GM18951 (cell line): ENCODE data around the gene NOL12.

Experiments used
- POLR2A ChIP-seq: IDR thresholded peaks from 4 replicates; pipeline ENCODE4 v1.6.1; 2011; ENCODE audit warnings: mild to moderate bottlenecking; ENCODE audit not compliant: insufficient read length, insufficient read depth; ENCODE audit errors: extremely low read depth
- in situ Hi-C: fragments of 300-500 bp; cut with MboI; formaldehyde crosslinking; loops from one replicate; pipeline ENCODE4 v1.12.0; 2022; ENCODE audit warnings: low sequenced_read_pairs, mixed read lengths, inconsistent platforms; ENCODE audit not compliant: unreplicated experiment

The NOL12 gene

DNA sequence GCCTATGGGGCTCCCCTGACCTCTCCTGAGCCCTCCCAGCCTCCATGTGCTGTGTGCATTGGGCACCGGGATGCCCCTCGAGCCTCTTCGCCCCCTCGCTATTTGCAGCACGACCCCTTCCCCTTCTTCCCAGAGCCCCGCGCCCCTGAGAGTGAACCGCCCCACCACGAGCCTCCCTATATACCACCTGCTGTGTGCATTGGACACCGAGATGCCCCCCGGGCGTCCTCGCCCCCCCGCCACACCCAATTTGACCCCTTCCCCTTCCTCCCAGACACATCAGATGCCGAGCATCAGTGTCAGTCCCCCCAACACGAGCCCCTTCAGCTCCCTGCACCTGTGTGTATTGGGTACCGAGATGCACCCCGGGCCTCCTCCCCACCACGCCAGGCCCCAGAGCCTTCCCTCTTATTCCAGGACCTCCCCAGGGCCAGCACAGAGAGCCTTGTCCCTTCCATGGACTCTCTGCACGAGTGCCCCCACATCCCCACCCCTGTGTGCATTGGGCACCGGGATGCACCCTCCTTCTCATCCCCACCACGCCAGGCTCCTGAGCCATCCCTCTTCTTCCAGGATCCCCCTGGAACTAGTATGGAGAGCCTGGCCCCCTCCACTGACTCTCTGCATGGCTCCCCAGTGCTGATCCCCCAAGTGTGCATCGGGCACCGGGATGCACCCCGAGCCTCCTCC lies 39.6 kb downstream of the NOL12 start:
- in situ Hi-C loops: no loop called here
- TF ChIP-seq POLR2A: no peak

DNA sequence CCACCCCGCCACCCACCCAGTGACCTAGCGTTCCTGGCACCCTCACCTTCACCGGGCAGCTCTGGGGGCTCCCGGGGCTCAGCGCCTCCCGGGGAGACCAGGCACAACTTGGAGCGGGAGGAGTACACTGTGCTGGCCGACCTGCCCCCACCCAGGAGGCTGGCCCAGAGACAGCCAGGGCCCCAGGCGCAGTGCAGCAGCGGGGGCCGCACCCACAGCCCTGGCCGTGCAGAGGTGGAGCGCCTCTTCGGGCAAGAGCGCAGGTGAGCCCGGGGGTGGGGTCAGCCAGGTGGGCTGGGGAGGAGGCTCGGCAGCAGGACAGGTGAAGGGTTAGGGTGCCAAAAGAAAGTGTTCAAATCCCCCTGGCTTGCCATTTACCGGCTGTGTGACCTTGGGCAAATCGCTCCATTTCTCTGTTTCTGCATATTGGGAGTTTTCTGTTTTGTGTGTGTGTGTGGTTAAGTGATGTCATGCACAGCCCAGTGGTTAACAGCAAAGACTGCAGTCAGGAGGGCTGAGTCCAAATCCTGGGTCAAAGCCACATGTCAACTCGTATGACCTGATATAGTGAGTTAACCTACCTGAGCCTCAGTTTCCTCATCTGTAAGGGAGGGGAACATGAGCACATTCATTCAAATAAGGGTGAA lies 40.2 kb downstream of the NOL12 start:
- in situ Hi-C loops: no loop called here

DNA sequence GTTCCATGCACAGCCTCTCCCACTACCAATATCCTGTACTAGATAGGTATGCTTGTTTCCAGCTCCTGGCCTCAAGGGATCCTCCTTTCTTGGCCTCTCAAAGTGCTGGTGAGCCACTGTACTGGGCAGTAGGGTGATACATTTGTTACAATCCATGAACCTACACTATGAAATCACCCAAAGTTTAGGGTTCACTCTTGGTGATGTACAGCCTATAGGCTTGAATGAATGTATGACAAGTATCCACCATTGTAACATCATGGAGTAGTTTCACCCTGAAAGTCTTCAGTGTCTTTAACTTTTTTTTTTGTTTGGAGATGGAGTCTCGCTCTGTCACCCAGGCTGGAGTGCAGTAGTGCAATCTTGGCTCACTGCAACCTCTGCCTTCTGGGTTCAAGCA lies 42.5 kb downstream of the NOL12 start:
- no peak for TF ChIP-seq POLR2A

More for the DNA sequence above, 40.2 kb downstream of the NOL12 start:
- no peak for TF ChIP-seq POLR2A

GRCh38 chr22:37731804-37732471 lies 45.8 kb downstream of the NOL12 start:
- TF ChIP-seq POLR2A: no peak
- in situ Hi-C loops: no loop called here

More for the DNA sequence above, 42.5 kb downstream of the NOL12 start:
- in situ Hi-C loops: no loop called here

GRCh38 chr22:37732699-37733607 lies 46.8 kb downstream of the NOL12 start:
- in situ Hi-C loops: no loop called here
- no peak for TF ChIP-seq POLR2A

- TF ChIP-seq POLR2A: no peak
- in situ Hi-C loops: no loop called here
Measured at GRCh38 chr22:37733625-37734401, 47.7 kb downstream of the NOL12 start.

GRCh38 chr22:37734402-37734700 lies 48.2 kb downstream of the NOL12 start:
- in situ Hi-C loops: no loop called here
- TF ChIP-seq POLR2A: no peak

- in situ Hi-C loops: no loop called here
- no peak for TF ChIP-seq POLR2A
Measured at GRCh38 chr22:37734964-37735451, 48.9 kb downstream of the NOL12 start.

DNA sequence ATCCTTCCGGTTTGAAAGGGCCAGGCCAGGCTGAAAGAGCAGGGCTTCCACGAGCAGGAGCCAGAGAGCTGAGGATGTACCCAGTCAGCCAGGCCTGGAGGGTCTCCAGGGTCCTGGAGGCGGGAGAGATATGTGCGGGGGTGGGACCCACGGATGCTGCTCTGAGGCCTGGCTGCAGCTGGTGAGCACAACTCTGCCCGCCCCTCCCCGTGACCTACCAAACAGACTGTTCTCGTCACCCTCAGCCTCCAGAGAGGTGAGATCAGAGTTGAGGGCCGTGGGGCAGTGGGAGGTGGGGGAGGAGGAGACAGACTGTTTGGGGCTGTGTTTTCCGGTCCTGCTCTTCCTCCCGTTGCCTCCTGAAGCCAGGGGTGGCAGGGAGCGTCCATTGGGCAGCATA lies 52.9 kb downstream of the NOL12 start:
- in situ Hi-C loops: no loop called here
- no peak for TF ChIP-seq POLR2A

DNA sequence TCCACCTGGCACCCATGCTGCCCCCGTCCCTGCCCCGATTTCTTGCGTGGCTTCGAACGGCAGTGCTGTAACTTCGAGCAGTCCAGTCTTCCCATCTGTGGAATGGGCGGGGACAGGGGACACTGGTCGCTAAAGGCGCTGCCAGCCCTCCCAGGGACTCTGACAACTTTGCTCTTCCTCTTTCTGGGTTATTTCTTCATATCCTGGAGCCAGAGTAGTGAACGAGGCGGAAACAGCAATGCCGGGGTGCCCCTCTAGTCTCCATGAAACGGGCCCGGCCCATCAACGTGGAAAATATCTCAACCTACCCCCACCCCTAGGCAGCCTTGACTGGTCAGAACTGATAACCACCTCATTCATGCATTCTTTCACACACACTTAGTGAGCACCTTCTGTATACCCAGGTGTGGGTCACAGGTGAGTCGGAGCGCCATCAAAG lies 53.5 kb downstream of the NOL12 start:
- TF ChIP-seq POLR2A: no peak
- in situ Hi-C loops: no loop called here

GRCh38 chr22:37740455-37741311 lies 54.5 kb downstream of the NOL12 start:
- TF ChIP-seq POLR2A: no peak

DNA sequence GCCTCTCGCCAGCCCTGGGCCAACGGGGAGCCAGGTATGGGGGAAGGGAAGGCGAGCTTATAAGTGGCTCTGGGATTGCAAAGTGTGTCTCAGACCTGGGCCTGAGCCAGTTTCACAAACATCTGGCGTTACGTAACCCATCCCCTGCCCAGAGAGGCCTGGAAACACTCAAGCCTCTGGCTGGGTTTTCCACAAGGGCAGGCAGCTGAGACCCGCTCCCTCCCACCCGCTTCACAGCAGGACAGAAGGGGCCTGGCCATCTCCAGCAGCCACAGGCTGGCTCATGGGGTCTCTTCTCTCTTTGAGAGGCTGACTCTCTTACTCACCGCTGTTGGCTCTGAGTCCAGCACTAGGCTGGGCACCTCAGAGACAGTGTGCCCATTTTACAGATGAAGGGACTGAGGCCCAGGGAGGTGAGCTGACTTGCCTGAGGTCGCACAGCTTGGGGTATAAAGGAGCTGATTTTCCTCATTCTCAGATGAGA lies 55.2 kb downstream of the NOL12 start:
- no peak for TF ChIP-seq POLR2A
- in situ Hi-C loops: no loop called here

More at GRCh38 chr22:37740455-37741311, 54.5 kb downstream of the NOL12 start:
- in situ Hi-C loops: no loop called here
